ENCODE measurements around the gene CORO2A.

Gene CORO2A

DNA sequence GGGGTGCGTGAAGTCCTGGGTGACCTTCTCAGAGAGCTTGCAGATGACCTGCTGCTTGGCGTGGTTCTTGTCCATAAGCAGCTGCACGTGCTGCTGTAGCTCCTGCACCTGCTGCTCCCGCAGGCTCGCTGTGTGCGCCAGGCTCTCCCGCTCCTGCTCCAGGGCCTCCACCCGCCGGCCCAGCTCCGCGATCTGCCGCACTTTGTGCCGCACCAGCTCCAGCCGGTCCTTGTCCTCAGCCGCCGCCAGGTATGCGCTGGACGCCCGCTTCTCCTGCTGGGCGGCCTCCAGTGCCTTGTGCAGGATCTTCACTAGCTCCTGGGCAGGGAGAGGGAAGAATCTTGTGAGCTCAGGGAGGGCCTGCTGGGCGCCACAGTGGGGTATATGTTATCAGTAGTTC is 28.5 kb upstream of the CORO2A start:
- TF ChIP-seq, protein P1, sequence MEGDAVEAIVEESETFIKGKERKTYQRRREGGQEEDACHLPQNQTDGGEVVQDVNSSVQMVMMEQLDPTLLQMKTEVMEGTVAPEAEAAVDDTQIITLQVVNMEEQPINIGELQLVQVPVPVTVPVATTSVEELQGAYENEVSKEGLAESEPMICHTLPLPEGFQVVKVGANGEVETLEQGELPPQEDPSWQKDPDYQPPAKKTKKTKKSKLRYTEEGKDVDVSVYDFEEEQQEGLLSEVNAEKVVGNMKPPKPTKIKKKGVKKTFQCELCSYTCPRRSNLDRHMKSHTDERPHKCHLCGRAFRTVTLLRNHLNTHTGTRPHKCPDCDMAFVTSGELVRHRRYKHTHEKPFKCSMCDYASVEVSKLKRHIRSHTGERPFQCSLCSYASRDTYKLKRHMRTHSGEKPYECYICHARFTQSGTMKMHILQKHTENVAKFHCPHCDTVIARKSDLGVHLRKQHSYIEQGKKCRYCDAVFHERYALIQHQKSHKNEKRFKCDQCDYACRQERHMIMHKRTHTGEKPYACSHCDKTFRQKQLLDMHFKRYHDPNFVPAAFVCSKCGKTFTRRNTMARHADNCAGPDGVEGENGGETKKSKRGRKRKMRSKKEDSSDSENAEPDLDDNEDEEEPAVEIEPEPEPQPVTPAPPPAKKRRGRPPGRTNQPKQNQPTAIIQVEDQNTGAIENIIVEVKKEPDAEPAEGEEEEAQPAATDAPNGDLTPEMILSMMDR (IDR thresholded peaks at IDR 0.05; ENCODE audit: control insufficient read depth, extremely low read depth, insufficient read depth) = no peak
- H3K4me3 ChIP-seq (ENCODE audit: low read depth, low read length) = no peak overlapping the region
- no peak for DNase-seq (ENCODE audit: low read depth)

DNA sequence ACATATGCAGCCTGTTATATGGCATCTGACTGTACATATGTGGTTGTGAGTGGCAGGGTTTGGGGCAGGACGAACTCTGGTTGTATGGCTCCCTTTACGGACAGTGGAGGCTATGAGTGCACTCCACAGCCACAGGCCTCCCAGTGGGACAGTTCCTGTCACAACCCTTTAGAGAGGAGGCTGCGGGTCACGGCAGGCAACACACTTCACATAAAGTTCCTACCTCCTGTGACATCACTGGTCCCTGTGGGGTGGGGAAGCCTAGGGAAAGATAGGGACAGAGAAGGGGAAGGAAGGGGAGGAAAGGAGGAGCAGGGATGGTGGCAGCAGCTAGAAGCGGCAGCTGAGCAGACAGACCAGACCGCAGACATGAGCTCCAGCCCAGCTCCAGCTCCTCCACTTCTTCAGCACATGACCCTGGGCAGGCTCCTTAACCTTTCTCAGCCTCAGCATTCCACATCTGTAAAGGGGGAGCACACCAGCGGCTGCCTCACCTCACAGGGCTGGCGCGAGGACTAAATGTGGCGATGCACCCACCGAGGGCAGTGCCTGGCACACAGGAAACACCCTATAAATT is 27.4 kb upstream of the CORO2A start:
- no peak overlapping the region for H3K4me3 ChIP-seq (ENCODE audit: low read depth, low read length)
- no peak for DNase-seq (ENCODE audit: low read depth)
- TF ChIP-seq, protein P1 (IDR thresholded peaks at IDR 0.05; ENCODE audit: control insufficient read depth, extremely low read depth, insufficient read depth) = no peak

DNA sequence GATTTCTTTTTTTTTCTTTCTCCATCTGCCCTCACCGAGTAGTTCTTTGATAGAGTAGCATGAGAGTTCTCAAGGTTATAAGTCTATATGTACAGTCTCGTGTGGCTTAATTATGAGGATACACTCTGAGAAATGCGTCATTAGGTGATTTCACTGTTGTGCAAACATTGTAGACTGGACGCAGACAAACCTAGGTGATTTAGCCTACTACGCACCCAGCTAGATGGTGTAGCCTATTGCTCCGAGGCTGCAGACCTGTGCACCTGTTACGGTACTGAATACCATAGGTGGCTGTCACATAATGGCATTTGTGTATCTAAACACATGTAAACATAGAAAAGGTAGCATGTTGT is 26.9 kb upstream of the CORO2A start:
- TF ChIP-seq, protein P1 (IDR thresholded peaks at IDR 0.05; ENCODE audit: control insufficient read depth, extremely low read depth, insufficient read depth) = no peak
- DNase-seq (ENCODE audit: low read depth) = no peak
- no peak overlapping the region for H3K4me3 ChIP-seq (ENCODE audit: low read depth, low read length)

GRCh38 chr9:98218562-98219363 is 26.3 kb upstream of the CORO2A start:
- TF ChIP-seq, protein P1 (IDR thresholded peaks at IDR 0.05; ENCODE audit: control insufficient read depth, extremely low read depth, insufficient read depth) = no peak
- H3K4me3 ChIP-seq (ENCODE audit: low read depth, low read length) = no peak overlapping the region
- DNase-seq (ENCODE audit: low read depth) = no peak

- TF ChIP-seq, protein P1 (IDR thresholded peaks at IDR 0.05; ENCODE audit: control insufficient read depth, extremely low read depth, insufficient read depth) = no peak
- no peak for DNase-seq (ENCODE audit: low read depth)
- H3K4me3 ChIP-seq (ENCODE audit: low read depth, low read length) = no peak overlapping the region
Observed at GRCh38 chr9:98217255-98217654, 24.8 kb upstream of the CORO2A start.

GRCh38 chr9:98216391-98216790 is 24.0 kb upstream of the CORO2A start:
- DNase-seq (ENCODE audit: low read depth) = no peak
- no peak overlapping the region for H3K4me3 ChIP-seq (ENCODE audit: low read depth, low read length)
- TF ChIP-seq, protein P1 (IDR thresholded peaks at IDR 0.05; ENCODE audit: control insufficient read depth, extremely low read depth, insufficient read depth) = no peak
